Activated CD4-positive, alpha-beta T cell treated with anti-CD3 and anti-CD28 coated beads for 36 hours (primary cell): ENCODE results near the gene TYR. TPM values are rescaled to one million over a fixed set of nuclear protein-coding genes. Genes with fewer than 3 reads are reported as not detected.
"Not testable (repeated sequence)": the region's sequence is repeated elsewhere in the genome, so short reads cannot be mapped to it uniquely, and the experiment has no call there.

ENCODE experiments used
- ATAC-seq: fragments of 200-7000 bp; cut with Tn5 transposase; one replicate; pipeline ENCODE4 v1.10.0; 2021; ENCODE audit warnings: mild to moderate bottlenecking, moderate library complexity
- CTCF ChIA-PET: fragments of 350-600 bp; sonication (Branson Sonifier 250); formaldehyde crosslinking; loops from one replicate; lab custom pipeline; 2021; ENCODE audit warnings: antibody characterized with exemption; lab: Charles Lee
- POLR2A ChIA-PET: fragments of 350-600 bp; sonication (Branson Sonifier 250); formaldehyde crosslinking; loops from one replicate; lab custom pipeline; 2021; ENCODE audit warnings: antibody characterized with exemption, inconsistent platforms; lab: Charles Lee
- DNase-seq: peaks from one replicate; pipeline ENCODE4 v3.0.0-alpha.2; 2020
- H3K27ac Mint-ChIP-seq: one replicate; pipeline ENCODE4 v1.8.0; 2021; ENCODE audit warnings: mixed read lengths
- H3K27me3 Mint-ChIP-seq: one replicate; pipeline ENCODE4 v1.8.0; 2021; ENCODE audit warnings: mixed read lengths
- H3K36me3 Mint-ChIP-seq: one replicate; pipeline ENCODE4 v1.8.0; 2021; ENCODE audit warnings: low read depth, mixed read lengths
- H3K4me1 Mint-ChIP-seq: one replicate; pipeline ENCODE4 v1.8.0; 2021; ENCODE audit warnings: mixed read lengths
- H3K4me3 Mint-ChIP-seq: one replicate; pipeline ENCODE4 v1.8.0; 2021; ENCODE audit warnings: mild to moderate bottlenecking, moderate library complexity, mixed read lengths
- H3K9me3 Mint-ChIP-seq: one replicate; pipeline ENCODE4 v1.8.0; 2021; ENCODE audit warnings: low read depth, mixed read lengths
- intact Hi-C, 2 experiments: fragments of 100-400 bp; cut with DNase I in 1 of 2; cut with micrococcal nuclease in 1 of 2; formaldehyde crosslinking; loops; one replicate each; pipeline versions ENCODE4 v1.14.2 to v1.15.1; 2022 to 2024; cut with DNase I, micrococcal nuclease
- total RNA-seq, 2 experiments: library from RNA; stranded (reverse); gene quantifications; one replicate each; pipeline ENCODE4 v1.2.3, GENCODE V29; 2021

The TYR gene
- total RNA-seq, 2 experiments from 2014 or later: not detected

GRCh38 chr11:89310607-89311006 is 132.9 kb downstream of the TYR start:
- H3K4me3 Mint-ChIP-seq, DNase-seq, H3K4me1 Mint-ChIP-seq, H3K36me3 Mint-ChIP-seq, CTCF ChIA-PET, H3K27ac Mint-ChIP-seq, POLR2A ChIA-PET, intact Hi-C loops, H3K9me3 Mint-ChIP-seq, H3K27me3 Mint-ChIP-seq, ATAC-seq: not testable (repeated sequence)

- ATAC-seq: no peak
- no peak overlapping the region for H3K27ac Mint-ChIP-seq
- H3K4me1 Mint-ChIP-seq: no peaks in the 10 kb centered on the region
- DNase-seq: no peak
- POLR2A ChIA-PET: no interaction called here
- H3K27me3 Mint-ChIP-seq: no peaks in the 10 kb centered on the region
- H3K9me3 Mint-ChIP-seq: no peaks in the 10 kb centered on the region
- CTCF ChIA-PET: no interaction called here
- no peaks in the 10 kb centered on the region for H3K36me3 Mint-ChIP-seq
- intact Hi-C loops: no loop called here
- no peak overlapping the region for H3K4me3 Mint-ChIP-seq
Measured at GRCh38 chr11:89321401-89321800, 143.7 kb downstream of the TYR start.

GRCh38 chr11:89327885-89328284 is 150.2 kb downstream of the TYR start:
- intact Hi-C loops: no loop called here
- CTCF ChIA-PET: no interaction called here
- POLR2A ChIA-PET: no interaction called here

GRCh38 chr11:89331940-89332339 is 154.3 kb downstream of the TYR start:
- ATAC-seq: not testable (repeated sequence)

More at GRCh38 chr11:89327885-89328284, 150.2 kb downstream of the TYR start:
- no peak for DNase-seq
- H3K9me3 Mint-ChIP-seq: no peaks in the 10 kb centered on the region
- no peaks in the 10 kb centered on the region for H3K36me3 Mint-ChIP-seq
- peaks cover 2% of the 10 kb centered on the region for H3K27me3 Mint-ChIP-seq
- H3K27ac Mint-ChIP-seq: no peak overlapping the region
- ATAC-seq: no peak
- no peak overlapping the region for H3K4me3 Mint-ChIP-seq
- no peaks in the 10 kb centered on the region for H3K4me1 Mint-ChIP-seq

GRCh38 chr11:89333704-89334103 is 156.0 kb downstream of the TYR start:
- H3K27ac Mint-ChIP-seq, H3K9me3 Mint-ChIP-seq, POLR2A ChIA-PET, DNase-seq, H3K4me3 Mint-ChIP-seq, H3K36me3 Mint-ChIP-seq, H3K4me1 Mint-ChIP-seq, ATAC-seq, CTCF ChIA-PET, H3K27me3 Mint-ChIP-seq, intact Hi-C loops: not testable (repeated sequence)

More at GRCh38 chr11:89331940-89332339, 154.3 kb downstream of the TYR start:
- intact Hi-C loops, H3K27me3 Mint-ChIP-seq, POLR2A ChIA-PET, H3K9me3 Mint-ChIP-seq, H3K4me1 Mint-ChIP-seq, DNase-seq, H3K4me3 Mint-ChIP-seq, H3K27ac Mint-ChIP-seq, H3K36me3 Mint-ChIP-seq: not testable (repeated sequence)
- CTCF ChIA-PET: interaction anchor here (0.9 kb wide), 1 partner anchor 89 kb away, joined by 3 read pairs; no protein-coding TSS in a partner anchor

DNA sequence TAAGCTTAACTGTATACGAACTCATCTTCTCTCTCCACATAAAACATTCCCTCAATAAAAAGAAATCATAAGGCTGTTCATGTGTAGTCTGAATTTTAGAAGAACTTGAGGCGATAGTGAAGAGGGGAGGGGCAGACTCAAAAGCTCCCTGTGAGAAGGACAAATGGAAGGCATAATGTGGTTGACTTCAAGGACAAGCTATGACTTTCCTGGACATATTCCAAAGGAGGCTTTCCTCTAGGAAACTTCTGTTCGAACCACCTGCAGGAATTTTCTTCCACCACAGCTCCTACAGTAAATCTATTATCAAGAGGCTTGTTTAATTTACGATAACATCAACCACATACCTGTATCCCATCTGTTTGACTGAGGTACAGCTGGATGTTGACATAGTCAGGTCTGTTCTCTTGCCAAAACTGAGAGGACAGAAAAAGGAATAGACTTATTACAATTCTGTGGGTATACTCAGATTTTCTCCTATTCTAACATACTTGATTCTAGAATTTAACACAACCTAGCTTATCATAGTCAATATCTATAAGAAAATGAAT is 159.5 kb downstream of the TYR start:
- H3K36me3 Mint-ChIP-seq, H3K4me1 Mint-ChIP-seq, POLR2A ChIA-PET, H3K27ac Mint-ChIP-seq, CTCF ChIA-PET, H3K4me3 Mint-ChIP-seq, DNase-seq, H3K9me3 Mint-ChIP-seq, intact Hi-C loops, ATAC-seq, H3K27me3 Mint-ChIP-seq: not testable (repeated sequence)

DNA sequence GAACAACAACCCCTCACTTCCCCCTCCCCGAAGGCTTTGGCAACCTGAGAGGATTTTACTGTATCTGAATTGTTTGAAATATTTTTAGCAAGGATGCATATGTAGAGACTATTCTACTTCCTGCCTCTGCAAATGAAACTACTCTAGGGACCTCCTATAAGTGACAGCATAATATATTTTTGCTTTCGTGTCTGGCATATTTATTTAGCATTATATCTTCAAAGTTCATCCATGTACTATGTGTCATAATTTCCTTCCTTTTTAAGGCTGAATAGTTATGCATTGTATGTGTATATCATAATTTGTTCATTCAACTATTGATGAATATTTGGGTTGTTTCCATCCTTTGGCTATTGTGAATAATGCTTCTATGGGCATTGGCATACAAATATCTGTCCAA is 160.4 kb downstream of the TYR start:
- H3K27me3 Mint-ChIP-seq, POLR2A ChIA-PET, H3K4me3 Mint-ChIP-seq, H3K36me3 Mint-ChIP-seq, ATAC-seq, H3K27ac Mint-ChIP-seq, intact Hi-C loops, CTCF ChIA-PET, DNase-seq, H3K9me3 Mint-ChIP-seq, H3K4me1 Mint-ChIP-seq: not testable (repeated sequence)

GRCh38 chr11:89340450-89340849 is 162.8 kb downstream of the TYR start:
- H3K27me3 Mint-ChIP-seq, DNase-seq, CTCF ChIA-PET, POLR2A ChIA-PET, H3K4me3 Mint-ChIP-seq, H3K9me3 Mint-ChIP-seq, H3K4me1 Mint-ChIP-seq, intact Hi-C loops, H3K27ac Mint-ChIP-seq, ATAC-seq, H3K36me3 Mint-ChIP-seq: not testable (repeated sequence)

DNA sequence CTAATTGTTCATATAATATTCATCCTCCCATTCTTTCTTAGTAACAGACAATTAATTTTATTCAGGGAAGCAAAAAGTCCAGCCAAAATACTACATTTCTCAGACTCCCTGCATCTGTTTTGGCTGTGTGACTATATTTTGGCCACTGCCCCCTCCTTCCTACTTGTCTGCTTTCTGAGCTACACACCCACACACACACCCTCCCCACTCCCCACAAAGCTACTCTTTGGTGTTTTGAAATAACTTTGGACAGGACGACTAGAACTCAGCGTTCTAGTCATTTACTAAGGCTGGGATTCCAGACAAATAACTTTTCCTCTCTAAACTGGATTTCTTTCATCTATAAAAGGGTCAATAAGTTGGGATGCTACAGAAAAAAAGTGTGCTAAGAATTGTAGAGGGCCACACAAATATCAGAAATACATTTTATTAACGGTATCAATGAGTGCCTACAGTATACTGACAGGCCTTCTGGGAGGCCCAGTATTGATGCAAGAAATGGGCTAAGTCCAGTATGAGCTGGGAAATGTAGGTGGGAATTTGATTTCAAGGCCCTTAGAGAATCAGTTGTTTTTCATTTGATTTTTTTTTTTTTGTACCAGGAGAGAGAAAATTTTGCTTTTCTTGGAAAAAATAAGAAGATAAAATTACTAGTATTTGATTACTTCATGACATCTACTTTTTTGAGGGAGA is 165.4 kb downstream of the TYR start:
- H3K27ac Mint-ChIP-seq, ATAC-seq, H3K36me3 Mint-ChIP-seq, POLR2A ChIA-PET, H3K27me3 Mint-ChIP-seq, DNase-seq, H3K4me1 Mint-ChIP-seq, CTCF ChIA-PET, H3K4me3 Mint-ChIP-seq, H3K9me3 Mint-ChIP-seq, intact Hi-C loops: not testable (repeated sequence)

Other genes starting within 250 kb of the TYR start
- gene GRM5, start 111.9 kb upstream of the TYR start, total RNA-seq: not detected